Muscle of leg (tissue), 11 donors: ENCODE measurements around the gene CHTF18. TPM values are rescaled to one million over a fixed set of nuclear protein-coding genes. Genes with fewer than 3 reads are reported as not detected.
"Not testable (repeated sequence)": the region's sequence is repeated elsewhere in the genome, so short reads cannot be mapped to it uniquely, and the experiment has no call there.

ENCODE experiments used
- DNase-seq: peaks from one replicate; pipeline ENCODE4 v3.0.0; 2013
- H3K27ac ChIP-seq: one replicate; pipeline ENCODE4 v1.5.1; 2013; ENCODE audit warnings: mild to moderate bottlenecking, low read length, control low read depth
- H3K27me3 ChIP-seq: one replicate; pipeline ENCODE4 v1.6.1; 2013; ENCODE audit warnings: low read length; ENCODE audit not compliant: control insufficient read depth, insufficient read depth
- H3K36me3 ChIP-seq: one replicate; pipeline ENCODE4 v1.6.1; 2013; ENCODE audit warnings: low read length; ENCODE audit not compliant: control insufficient read depth, insufficient read depth
- H3K4me1 ChIP-seq: one replicate; pipeline ENCODE4 v1.6.1; 2013; ENCODE audit warnings: low read length; ENCODE audit not compliant: control insufficient read depth, insufficient read depth
- H3K4me3 ChIP-seq: one replicate; pipeline ENCODE4 v1.5.1; 2013; ENCODE audit warnings: low read length, control low read depth
- H3K9me3 ChIP-seq: replicated peaks from 2 replicates; pipeline ENCODE4 v1.6.1; 2013; ENCODE audit warnings: low read depth, low read length; ENCODE audit not compliant: control insufficient read depth
- WGBS: methylation state at CpG from one replicate; pipeline ENCODE4 v1.1.5; 2013; ENCODE audit warnings: missing lambda C conversion rate; ENCODE audit not compliant: insufficient coverage; 5-methylcytosine and 5-hydroxymethylcytosine counted together
- polyA plus RNA-seq, 8 donors: library from polyadenylated mRNA; unstranded; fragments of 120-200 nt; gene quantifications; one replicate each; pipeline versions ENCODE4 v1.2.1 to v1.2.3, GENCODE V29; 2013; ENCODE audit warnings: inconsistent platforms in 1 of 8, low replicate concordance in 1 of 8; ENCODE audit not compliant: insufficient read length in 8 of 8, insufficient read depth in 1 of 8
- total RNA-seq: library from RNA; stranded (reverse); fragments of 120-200 nt; gene quantifications from one replicate; pipeline ENCODE4 v1.2.4, GENCODE V29; 2013

CHTF18 gene
- total and polyA plus RNA-seq, 9 donors = 11.5 to 27.1 (median 18.0) TPM

GRCh38 chr16:775236-775796 is 13.1 kb upstream of the CHTF18 start:
- H3K4me1 ChIP-seq = no peaks in the 10 kb centered on the region
- peaks cover 9% of the 10 kb centered on the region for H3K27me3 ChIP-seq
- WGBS = 59% methylated on average over 30 of the region's 36 CpGs
- no peak overlapping the region for H3K27ac ChIP-seq
- H3K36me3 ChIP-seq = no peaks in the 10 kb centered on the region
- H3K4me3 ChIP-seq = no peak overlapping the region
- no peaks in the 10 kb centered on the region for H3K9me3 ChIP-seq
- no peak for DNase-seq

- not testable (repeated sequence) for H3K27me3 ChIP-seq, H3K36me3 ChIP-seq, H3K4me3 ChIP-seq, H3K4me1 ChIP-seq, DNase-seq, H3K27ac ChIP-seq, H3K9me3 ChIP-seq
- 91% methylated on average over 8 of the region's 10 CpGs for whole genome bisulfite sequencing
These were observed 12.1 kb upstream of the CHTF18 start for GRCh38 chr16:776298-776697.

GRCh38 chr16:776824-777223 is 11.6 kb upstream of the CHTF18 start:
- H3K4me3 ChIP-seq = no peak overlapping the region
- 74% methylated on average over 8 of the region's 9 CpGs for WGBS
- H3K27ac ChIP-seq = no peak overlapping the region
- DNase-seq = no peak
- no peaks in the 10 kb centered on the region for H3K36me3 ChIP-seq
- no peaks in the 10 kb centered on the region for H3K4me1 ChIP-seq
- no peaks in the 10 kb centered on the region for H3K9me3 ChIP-seq
- H3K27me3 ChIP-seq = peaks cover 9% of the 10 kb centered on the region

GRCh38 chr16:777826-778225 is 10.6 kb upstream of the CHTF18 start:
- no peaks in the 10 kb centered on the region for H3K36me3 ChIP-seq

GRCh38 chr16:778447-778846 is 10.0 kb upstream of the CHTF18 start:
- H3K9me3 ChIP-seq = no peaks in the 10 kb centered on the region
- peaks cover 15% of the 10 kb centered on the region for H3K4me1 ChIP-seq
- H3K36me3 ChIP-seq = no peaks in the 10 kb centered on the region
- WGBS = 65% methylated on average over 10 of the region's 11 CpGs
- DNase-seq = no peak
- no peak overlapping the region for H3K27ac ChIP-seq
- H3K27me3 ChIP-seq = peaks cover 9% of the 10 kb centered on the region
- no peak overlapping the region for H3K4me3 ChIP-seq

More at GRCh38 chr16:777826-778225, 10.6 kb upstream of the CHTF18 start:
- no peak for DNase-seq
- Histone ChIP-seq H3K4me3 (no peak overlapping the region), H3K27me3 (peaks cover 9% of the 10 kb centered on the region), H3K9me3 (no peaks in the 10 kb centered on the region), H3K4me1 (peaks cover 9% of the 10 kb centered on the region), H3K27ac (no peak overlapping the region)
- 45% methylated on average over 5 of the region's 16 CpGs for WGBS

- H3K9me3 ChIP-seq = no peaks in the 10 kb centered on the region
- peaks cover 9% of the 10 kb centered on the region for H3K27me3 ChIP-seq
- no peak overlapping the region for H3K27ac ChIP-seq
- no peak overlapping the region for H3K4me3 ChIP-seq
- no peaks in the 10 kb centered on the region for H3K36me3 ChIP-seq
- H3K4me1 ChIP-seq = peaks cover 21% of the 10 kb centered on the region
- DNase-seq = no peak
- WGBS = 93% methylated on average over 6 of the region's 6 CpGs
These were observed 9.4 kb upstream of the CHTF18 start for GRCh38 chr16:778909-779527.

GRCh38 chr16:779561-779960 is 8.9 kb upstream of the CHTF18 start:
- H3K36me3 ChIP-seq = peaks cover under 1% of the 10 kb centered on the region
- 75% methylated on average over 9 of the region's 13 CpGs for WGBS
- no peak for DNase-seq
- H3K27me3 ChIP-seq = peaks cover 9% of the 10 kb centered on the region
- peaks cover 24% of the 10 kb centered on the region for H3K4me1 ChIP-seq
- no peak overlapping the region for H3K4me3 ChIP-seq
- no peak overlapping the region for H3K27ac ChIP-seq
- no peaks in the 10 kb centered on the region for H3K9me3 ChIP-seq

GRCh38 chr16:780296-780695 is 8.1 kb upstream of the CHTF18 start:
- no peak overlapping the region for H3K27ac ChIP-seq
- no peak overlapping the region for H3K4me3 ChIP-seq
- 90% methylated on average over 16 of the region's 16 CpGs for WGBS
- no peak for DNase-seq
- peaks cover 24% of the 10 kb centered on the region for H3K4me1 ChIP-seq
- H3K9me3 ChIP-seq = no peaks in the 10 kb centered on the region
- H3K27me3 ChIP-seq = peaks cover 9% of the 10 kb centered on the region
- H3K36me3 ChIP-seq = peaks cover 7% of the 10 kb centered on the region

- 64% methylated on average over 17 of the region's 19 CpGs for WGBS
- peaks cover 9% of the 10 kb centered on the region for H3K27me3 ChIP-seq
- H3K9me3 ChIP-seq = no peaks in the 10 kb centered on the region
- no peak overlapping the region for H3K27ac ChIP-seq
- DNase-seq = no peak
- H3K4me1 ChIP-seq = peaks cover 24% of the 10 kb centered on the region
- H3K36me3 ChIP-seq = peaks cover 19% of the 10 kb centered on the region
- H3K4me3 ChIP-seq = no peak overlapping the region
These were observed 6.9 kb upstream of the CHTF18 start for GRCh38 chr16:781346-782010.

- WGBS = 52% methylated on average over 6 of the region's 6 CpGs
- no peak overlapping the region for H3K4me3 ChIP-seq
- peak; percentile 40 for DNase-seq
- H3K27me3 ChIP-seq = peaks cover 9% of the 10 kb centered on the region
- peaks cover 21% of the 10 kb centered on the region for H3K36me3 ChIP-seq
- peaks cover 27% of the 10 kb centered on the region for H3K4me1 ChIP-seq
- H3K9me3 ChIP-seq = no peaks in the 10 kb centered on the region
- H3K27ac ChIP-seq = no peak overlapping the region
These were observed 6.2 kb upstream of the CHTF18 start for GRCh38 chr16:782258-782657.
